Gastroesophageal sphincter (tissue), 4 donors: ENCODE results near the gene ADAMTS7. TPM values are rescaled to one million over a fixed set of nuclear protein-coding genes. Genes with fewer than 3 reads are reported as not detected.
A peak's percentile ranks its signal among the peaks of the same experiment; 100 is the strongest.
"Not testable (repeated sequence)": the region's sequence is repeated elsewhere in the genome, so short reads cannot be mapped to it uniquely, and the experiment has no call there.

Experiments used
- ATAC-seq: fragments of 150-250 bp; one replicate; pipeline ENCODE4 v1.9.1; 2016; ENCODE audit warnings: mild to moderate bottlenecking, moderate library complexity
- H3K27ac ChIP-seq, 4 donors: fragments of 200-600 bp; sonication (generic) in 3 of 4; 1 replicate in 3 of 4; 2 replicates in 1 of 4; pipeline ENCODE4 v1.5.1; 2016 to 2019
- H3K27me3 ChIP-seq: fragments of 200-600 bp; sonication (generic); one replicate; pipeline ENCODE4 v1.5.1; 2019
- H3K36me3 ChIP-seq, 2 donors: fragments of 200-600 bp; sonication (generic); one replicate each; pipeline ENCODE4 v1.5.1; 2019; ENCODE audit warnings: control low read depth in 1 of 2
- H3K4me1 ChIP-seq, 3 donors: fragments of 200-600 bp; sonication (generic); 1 replicate in 2 of 3; 2 replicates in 1 of 3; pipeline ENCODE4 v1.5.1; 2016 to 2019; ENCODE audit warnings: control low read depth in 2 of 3
- H3K4me3 ChIP-seq, 2 donors: fragments of 200-600 bp; sonication (generic); one replicate each; pipeline ENCODE4 v1.5.1; 2019; ENCODE audit warnings: mild to moderate bottlenecking in 1 of 2, moderate library complexity in 1 of 2
- H3K9me3 ChIP-seq, 3 donors: fragments of 200-600 bp; sonication (generic); one replicate each; pipeline ENCODE4 v1.5.1; 2017 to 2019; ENCODE audit warnings: control low read depth in 2 of 3
- CTCF ChIP-seq, 4 experiments: fragments of 200-600 bp in 2 of 4; fragments of 450-650 bp in 2 of 4; sonication (generic) in 1 of 4; IDR thresholded peaks; one replicate each; pipeline ENCODE4 v1.5.1; 2017 to 2019; ENCODE audit warnings: antibody characterized with exemption in 4 of 4, mild to moderate bottlenecking in 2 of 4, moderate library complexity in 2 of 4
- EP300 ChIP-seq: sonication (generic); formaldehyde crosslinking; IDR thresholded peaks from one replicate; pipeline ENCODE4 v1.6.1; 2017; ENCODE audit warnings: antibody characterized with exemption, mild to moderate bottlenecking
- POLR2A ChIP-seq, 2 donors: fragments of 450-650 bp; IDR thresholded peaks; one replicate each; pipeline ENCODE4 v1.6.1; 2017; ENCODE audit warnings: antibody characterized with exemption in 2 of 2, mild to moderate bottlenecking in 2 of 2, moderate library complexity in 1 of 2
- POLR2AphosphoS5 ChIP-seq: sonication (generic); formaldehyde crosslinking; IDR thresholded peaks from one replicate; pipeline ENCODE4 v1.6.1; 2017; ENCODE audit warnings: antibody characterized with exemption
- WGBS, 2 donors: methylation state at CpG; one replicate each; pipeline ENCODE4 v1.1.5; 2018; ENCODE audit warnings: low coverage in 1 of 2; 5-methylcytosine and 5-hydroxymethylcytosine counted together
- total RNA-seq, 4 donors: library from RNA; depleted of rRNA; stranded (reverse); fragments of >200 nt; gene quantifications; one replicate each; pipeline ENCODE4 v1.1.0, GENCODE V29; 2016

The ADAMTS7 gene
- total RNA-seq, 4 donors from 2014 or later = 2.6 to 9.7 (median 4.4) TPM

- H3K4me3 ChIP-seq = no peak overlapping the region
- ATAC-seq = no peak
- H3K27me3 ChIP-seq = no peaks in the 10 kb centered on the region
- H3K36me3 ChIP-seq = no peaks in the 10 kb centered on the region
- WGBS, 2 donors = 54 to 56% methylated on average over 2 to 3 of the region's 3 CpGs
- H3K9me3 ChIP-seq = no peaks in the 10 kb centered on the region
- H3K27ac ChIP-seq = no peak overlapping the region
- peaks cover 0 to 21% (median 0%) of the 10 kb centered on the region in 3 donors for H3K4me1 ChIP-seq
- TF ChIP-seq EP300 = no peak
- no peak for TF ChIP-seq POLR2A (IDR thresholded peaks at IDR 0.05)
- TF ChIP-seq CTCF (IDR thresholded peaks at IDR 0.05) = no peak
- no peak for TF ChIP-seq POLR2AphosphoS5
Measured at GRCh38 chr15:78841376-78841706, 30.1 kb upstream of the ADAMTS7 start.

- WGBS, 2 donors = 50 to 80% methylated on average over 1 to 5 of the region's 7 CpGs
- peak; percentile 65 for ATAC-seq
Measured at GRCh38 chr15:78840661-78841375, 29.6 kb upstream of the ADAMTS7 start.

GRCh38 chr15:78839151-78839550 lies 27.9 kb upstream of the ADAMTS7 start:
- not testable (repeated sequence) for H3K4me3 ChIP-seq, H3K9me3 ChIP-seq, H3K27ac ChIP-seq, H3K36me3 ChIP-seq, ATAC-seq, H3K27me3 ChIP-seq
- H3K4me1 ChIP-seq = peaks cover 0 to 21% (median 0%) of the 10 kb centered on the region in 3 donors
- 83 to 95% methylated on average over 2 to 6 of the region's 6 CpGs for WGBS, 2 donors

More at GRCh38 chr15:78840661-78841375, 29.6 kb upstream of the ADAMTS7 start:
- Histone ChIP-seq H3K4me1 (peaks cover 0 to 21% (median 0%) of the 10 kb centered on the region in 3 donors), H3K4me3 (no peak overlapping the region), H3K36me3 (no peaks in the 10 kb centered on the region), H3K9me3 (no peaks in the 10 kb centered on the region), H3K27ac (peak overlapping the region in 2 of 4 donors; percentile 23 to 51), H3K27me3 (no peaks in the 10 kb centered on the region)
- TF ChIP-seq POLR2AphosphoS5 = no peak
- TF ChIP-seq EP300 = no peak
- no peak for TF ChIP-seq CTCF (IDR thresholded peaks at IDR 0.05)
- TF ChIP-seq POLR2A (IDR thresholded peaks at IDR 0.05) = no peak

GRCh38 chr15:78838489-78838888 lies 27.2 kb upstream of the ADAMTS7 start:
- TF ChIP-seq POLR2AphosphoS5 (peak; percentile 49), CTCF (IDR thresholded peaks at IDR 0.05) (no peak), EP300 (no peak)

GRCh38 chr15:78837543-78837942 lies 26.3 kb upstream of the ADAMTS7 start:
- TF ChIP-seq POLR2A (IDR thresholded peaks at IDR 0.05) = no peak
- TF ChIP-seq EP300 = no peak
- no peak for TF ChIP-seq CTCF (IDR thresholded peaks at IDR 0.05)
- no peak for TF ChIP-seq POLR2AphosphoS5
- Histone ChIP-seq H3K4me1 (peaks cover 0 to 21% (median 0%) of the 10 kb centered on the region in 3 donors), H3K4me3 (no peak overlapping the region), H3K27me3 (no peaks in the 10 kb centered on the region), H3K36me3 (no peaks in the 10 kb centered on the region), H3K27ac (no peak overlapping the region), H3K9me3 (no peaks in the 10 kb centered on the region)
- 100% methylated on average over 5 of the region's 8 CpGs; no CpG with 5 or more reads in 1 of the 2 donors for WGBS, 2 donors
- ATAC-seq = no peak

More at GRCh38 chr15:78838489-78838888, 27.2 kb upstream of the ADAMTS7 start:
- ATAC-seq = peak; percentile 69
- H3K36me3 ChIP-seq = no peaks in the 10 kb centered on the region
- no peak overlapping the region for H3K27ac ChIP-seq
- H3K4me3 ChIP-seq = no peak overlapping the region
- no peaks in the 10 kb centered on the region for H3K9me3 ChIP-seq
- 19 to 63% methylated on average over 3 of the region's 3 CpGs for WGBS, 2 donors
- H3K4me1 ChIP-seq = peaks cover 0 to 21% (median 0%) of the 10 kb centered on the region in 3 donors
- H3K27me3 ChIP-seq = no peaks in the 10 kb centered on the region
